ENCODE data around the gene MTRR. TPM values are rescaled to one million over a fixed set of nuclear protein-coding genes. Genes with fewer than 3 reads are reported as not detected.

MTRR gene
- total and polyA plus RNA-seq, 7 experiments from 2014 or later, result 35.5 to 83.2 (median 66.9) TPM

- Histone ChIP-seq H3K4me1 (ENCODE audit: control insufficient read depth in 2 of 2, insufficient read depth in 2 of 2, low read length in 2 of 2) (peaks cover 0 to 6% of the 10 kb centered on the region in 2 donors), H3K27me3 (ENCODE audit: control insufficient read depth in 2 of 2, insufficient read depth in 2 of 2, low read length in 2 of 2) (peaks cover 0 to 14% of the 10 kb centered on the region in 2 donors), H3K9me3 (ENCODE audit: control insufficient read depth in 2 of 3, low read length in 3 of 3) (no peaks in the 10 kb centered on the region), H3K36me3 (ENCODE audit: control insufficient read depth in 2 of 3, insufficient read depth in 3 of 3, low read length in 3 of 3) (no peaks in the 10 kb centered on the region), H3K27ac (ENCODE audit: low read depth, low read length) (no peak overlapping the region), H3K4me3 (ENCODE audit: low read length) (no peak overlapping the region)
- intact Hi-C loops (cut with micrococcal nuclease), result no loop called here
- ATAC-seq (no peak), DNase-seq (no peak)
- Mint-ChIP-seq H3K36me3 (peaks cover 0 to 6% (median 0%) of the 10 kb centered on the region in 5 donors), H3K4me3 (no peak overlapping the region), H3K9me3 (peaks cover 0 to 5% (median 0%) of the 10 kb centered on the region in 11 donors), H3K27me3 (peaks cover 20 to 63% (median 33%) of the 10 kb centered on the region in 5 donors), H3K4me1 (peaks cover 19 to 29% (median 21%) of the 10 kb centered on the region in 7 donors), H3K27ac (no peak overlapping the region)
- ChIA-PET CTCF (no interaction called here), POLR2A (no interaction called here)
Observed at GRCh38 chr5:7848296-7848695, 20.7 kb upstream of the MTRR start.

GRCh38 chr5:7849681-7850394 is 19.1 kb upstream of the MTRR start:
- Histone ChIP-seq H3K9me3 (ENCODE audit: control insufficient read depth in 2 of 3, low read length in 3 of 3) (no peaks in the 10 kb centered on the region), H3K27ac (ENCODE audit: low read depth, low read length) (no peak overlapping the region), H3K27me3 (ENCODE audit: control insufficient read depth in 2 of 2, insufficient read depth in 2 of 2, low read length in 2 of 2) (peaks cover 0 to 14% of the 10 kb centered on the region in 2 donors), H3K36me3 (ENCODE audit: control insufficient read depth in 2 of 3, insufficient read depth in 3 of 3, low read length in 3 of 3) (no peaks in the 10 kb centered on the region), H3K4me1 (ENCODE audit: control insufficient read depth in 2 of 2, insufficient read depth in 2 of 2, low read length in 2 of 2) (peaks cover 0 to 6% of the 10 kb centered on the region in 2 donors), H3K4me3 (ENCODE audit: low read length) (peak overlapping the region; percentile 42)
- ATAC-seq (peak; percentile 28), DNase-seq (peak in 4 of 9 donors; percentile 6 to 16 (median 10))
- Mint-ChIP-seq H3K27ac (peak overlapping the region in 1 of 9 donors; percentile 84), H3K36me3 (peaks cover 0 to 7% (median 0%) of the 10 kb centered on the region in 5 donors), H3K4me1 (peaks cover 19 to 29% (median 22%) of the 10 kb centered on the region in 7 donors), H3K9me3 (peaks cover 0 to 4% (median 0%) of the 10 kb centered on the region in 11 donors), H3K4me3 (peak overlapping the region; percentile 77 to 88 (median 83)), H3K27me3 (peaks cover 15 to 53% (median 25%) of the 10 kb centered on the region in 5 donors)
- ChIA-PET POLR2A (no interaction called here), CTCF (no interaction called here)
- intact Hi-C loops (cut with micrococcal nuclease), result no loop called here

GRCh38 chr5:7850395-7851239 is 18.3 kb upstream of the MTRR start, which contains the start of gene CFAP90:
Gene CFAP90 (minus strand): TSS chr5:7851133. CDS start chr5:7851021, 112 bp downstream.
- peak in 4 of 9 donors; percentile 20 to 36 (median 28) for DNase-seq
- CTCF ChIA-PET, result no interaction called here

GRCh38 chr5:7851240-7851592 is 17.7 kb upstream of the MTRR start:
- no peak overlapping the region for H3K27ac ChIP-seq (ENCODE audit: low read depth, low read length)
- Mint-ChIP-seq H3K4me1 (peaks cover 19 to 29% (median 22%) of the 10 kb centered on the region in 7 donors), H3K27me3 (peaks cover 15 to 51% (median 22%) of the 10 kb centered on the region in 5 donors), H3K27ac (peak overlapping the region in 2 of 9 donors; percentile 25 to 83), H3K36me3 (peaks cover 0 to 7% (median 0%) of the 10 kb centered on the region in 5 donors), H3K9me3 (peaks cover 0 to 4% (median 0%) of the 10 kb centered on the region in 11 donors), H3K4me3 (peak overlapping the region; percentile 66 to 90 (median 83))
- H3K4me1 ChIP-seq (ENCODE audit: control insufficient read depth in 2 of 2, insufficient read depth in 2 of 2, low read length in 2 of 2), result peaks cover 0 to 6% of the 10 kb centered on the region in 2 donors
- peak overlapping the region; percentile 33 for H3K4me3 ChIP-seq (ENCODE audit: low read length)
- intact Hi-C loops (cut with micrococcal nuclease), result loop anchor here in 1 of 2 donors (1.0 kb wide), 1 partner anchor 18 kb away; the partner anchor contains the start of genes FASTKD3 and MTRR
- no peaks in the 10 kb centered on the region for H3K9me3 ChIP-seq (ENCODE audit: control insufficient read depth in 2 of 3, low read length in 3 of 3)
- peaks cover 0 to 14% of the 10 kb centered on the region in 2 donors for H3K27me3 ChIP-seq (ENCODE audit: control insufficient read depth in 2 of 2, insufficient read depth in 2 of 2, low read length in 2 of 2)
- ChIA-PET POLR2A (interaction anchor here (1.0 kb wide), 1 partner anchor 19 kb away, joined by 3 read pairs; no protein-coding TSS in a partner anchor), CTCF (no interaction called here)
- ATAC-seq (no peak), DNase-seq (no peak)
- H3K36me3 ChIP-seq (ENCODE audit: control insufficient read depth in 2 of 3, insufficient read depth in 3 of 3, low read length in 3 of 3), result no peaks in the 10 kb centered on the region

More at GRCh38 chr5:7850395-7851239, 18.3 kb upstream of the MTRR start, which contains the start of gene CFAP90:
- Mint-ChIP-seq H3K9me3 (peaks cover 0 to 4% (median 0%) of the 10 kb centered on the region in 11 donors), H3K4me1 (peaks cover 19 to 29% (median 22%) of the 10 kb centered on the region in 7 donors), H3K27ac (peak within 1 kb of the TSS in 5 of 9 donors; percentile 22 to 84 (median 29)), H3K4me3 (peak within 1 kb of the TSS; percentile 79 to 90 (median 84)), H3K36me3 (peaks cover 0 to 7% (median 0%) of the 10 kb centered on the region in 5 donors), H3K27me3 (peaks cover 15 to 52% (median 22%) of the 10 kb centered on the region in 5 donors)
- peak; percentile 67 for ATAC-seq
- Histone ChIP-seq H3K27me3 (ENCODE audit: control insufficient read depth in 2 of 2, insufficient read depth in 2 of 2, low read length in 2 of 2) (peaks cover 0 to 14% of the 10 kb centered on the region in 2 donors), H3K36me3 (ENCODE audit: control insufficient read depth in 2 of 3, insufficient read depth in 3 of 3, low read length in 3 of 3) (no peaks in the 10 kb centered on the region), H3K9me3 (ENCODE audit: control insufficient read depth in 2 of 3, low read length in 3 of 3) (no peaks in the 10 kb centered on the region), H3K4me3 (ENCODE audit: low read length) (peak within 1 kb of the TSS; percentile 42), H3K4me1 (ENCODE audit: control insufficient read depth in 2 of 2, insufficient read depth in 2 of 2, low read length in 2 of 2) (peaks cover 0 to 6% of the 10 kb centered on the region in 2 donors), H3K27ac (ENCODE audit: low read depth, low read length) (no peak within 1 kb of the TSS)
- intact Hi-C loops (cut with micrococcal nuclease), result loop anchor here in 1 of 2 donors (1.0 kb wide), 1 partner anchor 19 kb away; the partner anchor contains the start of genes FASTKD3 and MTRR
- POLR2A ChIA-PET, result interaction anchor here (1.0 kb wide), 1 partner anchor 19 kb away, joined by 3 read pairs; no protein-coding TSS in a partner anchor

GRCh38 chr5:7851617-7852289 is 17.2 kb upstream of the MTRR start:
- H3K9me3 ChIP-seq (ENCODE audit: control insufficient read depth in 2 of 3, low read length in 3 of 3), result no peaks in the 10 kb centered on the region
- no peak overlapping the region for H3K4me3 ChIP-seq (ENCODE audit: low read length)
- ATAC-seq, result no peak
- intact Hi-C loops (cut with micrococcal nuclease), result loop anchor here in 1 of 2 donors (1.0 kb wide), 1 partner anchor 18 kb away; the partner anchor contains the start of genes FASTKD3 and MTRR
- H3K4me1 ChIP-seq (ENCODE audit: control insufficient read depth in 2 of 2, insufficient read depth in 2 of 2, low read length in 2 of 2), result peaks cover 0 to 6% of the 10 kb centered on the region in 2 donors
- DNase-seq, result peak in 3 of 9 donors; percentile 7 to 19 (median 17)
- POLR2A ChIA-PET, result interaction anchor here (1.0 kb wide), 1 partner anchor 18 kb away, joined by 3 read pairs; no protein-coding TSS in a partner anchor
- Mint-ChIP-seq H3K36me3 (peaks cover 0 to 7% (median 0%) of the 10 kb centered on the region in 5 donors), H3K9me3 (peaks cover 0 to 4% (median 0%) of the 10 kb centered on the region in 11 donors), H3K4me3 (peak overlapping the region; percentile 21 to 90 (median 83)), H3K27me3 (peaks cover 15 to 47% (median 20%) of the 10 kb centered on the region in 5 donors), H3K27ac (peak overlapping the region in 4 of 9 donors; percentile 22 to 54 (median 27)), H3K4me1 (peaks cover 19 to 29% (median 22%) of the 10 kb centered on the region in 7 donors)
- peaks cover 0 to 14% of the 10 kb centered on the region in 2 donors for H3K27me3 ChIP-seq (ENCODE audit: control insufficient read depth in 2 of 2, insufficient read depth in 2 of 2, low read length in 2 of 2)
- no peaks in the 10 kb centered on the region for H3K36me3 ChIP-seq (ENCODE audit: control insufficient read depth in 2 of 3, insufficient read depth in 3 of 3, low read length in 3 of 3)
- H3K27ac ChIP-seq (ENCODE audit: low read depth, low read length), result no peak overlapping the region
- CTCF ChIA-PET, result no interaction called here

Data from naive thymus-derived CD4-positive, alpha-beta T cell (primary cell).